ENCODE measurements around the gene ASMT. TPM values are rescaled to one million over a fixed set of nuclear protein-coding genes. Genes with fewer than 3 reads are reported as not detected.

The ASMT gene
- total and polyA plus RNA-seq, 2 donors (not counting 1 experiment from before 2014, with no cell fraction given) = not detected

DNA sequence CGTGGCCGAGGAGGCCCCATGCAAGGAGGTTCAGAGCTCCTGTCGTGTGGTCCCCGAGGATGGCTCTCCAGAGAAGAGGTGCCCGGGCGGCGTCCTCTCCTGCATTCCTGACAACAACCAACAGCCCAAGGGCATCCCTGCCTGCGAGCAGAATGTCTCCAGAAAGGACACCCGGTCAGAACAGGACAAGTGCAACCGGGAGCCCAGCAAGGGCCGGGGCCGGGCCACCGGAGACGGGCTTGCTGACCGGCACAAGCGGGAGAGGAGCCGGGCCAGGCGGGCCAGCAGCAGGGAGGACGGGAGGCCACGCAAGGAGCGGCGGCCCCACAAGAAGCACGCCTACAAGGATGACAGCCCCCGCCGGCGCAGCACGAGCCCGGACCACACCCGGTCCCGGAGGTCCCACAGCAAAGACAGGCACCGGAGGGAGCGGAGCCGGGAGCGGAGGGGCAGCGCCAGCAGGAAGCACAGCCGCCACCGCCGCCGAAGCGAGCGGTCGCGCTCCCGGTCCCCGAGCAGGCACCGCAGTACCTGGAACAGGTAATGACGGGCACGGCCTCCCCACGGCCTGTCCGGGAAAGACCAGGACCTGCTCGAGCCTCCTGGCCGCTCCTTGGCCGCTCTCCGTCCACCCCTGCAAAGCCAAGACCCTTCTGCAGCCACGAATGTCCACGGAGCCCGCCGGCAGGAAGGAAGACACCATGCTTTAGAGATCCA is 13.7 kb upstream of the ASMT start:
- Histone ChIP-seq H3K79me2 (ENCODE audit: control insufficient read depth, insufficient read depth, low read length) (peaks cover 7% of the 10 kb centered on the region), H3K9me3 (ENCODE audit: control insufficient read depth, insufficient read depth, low read depth, low read length) (no peaks in the 10 kb centered on the region), H3K27me3 (ENCODE audit: control insufficient read depth, insufficient read depth, low read length) (no peaks in the 10 kb centered on the region), H4K20me1 (ENCODE audit: control insufficient read depth, extremely low read depth, insufficient read depth, low read length) (no peaks in the 10 kb centered on the region), H3K4me2 (ENCODE audit: extremely low read depth, insufficient read depth, low read length) (no peak overlapping the region), H3K27ac (ENCODE audit: insufficient read depth, low read length) (no peak overlapping the region), H3K9ac (ENCODE audit: insufficient read depth, low read length) (no peak overlapping the region), H3K4me3 (replicated peaks in 1 of 4; ENCODE audit: control extremely low read depth in 1 of 4, insufficient read depth in 1 of 4, low read depth in 3 of 4, low read length in 4 of 4) (no peak overlapping the region), H3K4me1 (ENCODE audit: control insufficient read depth, extremely low read depth, insufficient read depth, low read length) (no peaks in the 10 kb centered on the region), H3K36me3 (ENCODE audit: control insufficient read depth, insufficient read depth, low read length) (peaks cover 32% of the 10 kb centered on the region), H2AFZ (ENCODE audit: low read length) (no peak overlapping the region)
- TF ChIP-seq, protein P1, sequence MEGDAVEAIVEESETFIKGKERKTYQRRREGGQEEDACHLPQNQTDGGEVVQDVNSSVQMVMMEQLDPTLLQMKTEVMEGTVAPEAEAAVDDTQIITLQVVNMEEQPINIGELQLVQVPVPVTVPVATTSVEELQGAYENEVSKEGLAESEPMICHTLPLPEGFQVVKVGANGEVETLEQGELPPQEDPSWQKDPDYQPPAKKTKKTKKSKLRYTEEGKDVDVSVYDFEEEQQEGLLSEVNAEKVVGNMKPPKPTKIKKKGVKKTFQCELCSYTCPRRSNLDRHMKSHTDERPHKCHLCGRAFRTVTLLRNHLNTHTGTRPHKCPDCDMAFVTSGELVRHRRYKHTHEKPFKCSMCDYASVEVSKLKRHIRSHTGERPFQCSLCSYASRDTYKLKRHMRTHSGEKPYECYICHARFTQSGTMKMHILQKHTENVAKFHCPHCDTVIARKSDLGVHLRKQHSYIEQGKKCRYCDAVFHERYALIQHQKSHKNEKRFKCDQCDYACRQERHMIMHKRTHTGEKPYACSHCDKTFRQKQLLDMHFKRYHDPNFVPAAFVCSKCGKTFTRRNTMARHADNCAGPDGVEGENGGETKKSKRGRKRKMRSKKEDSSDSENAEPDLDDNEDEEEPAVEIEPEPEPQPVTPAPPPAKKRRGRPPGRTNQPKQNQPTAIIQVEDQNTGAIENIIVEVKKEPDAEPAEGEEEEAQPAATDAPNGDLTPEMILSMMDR (conservative IDR thresholded peaks at IDR 0.05 in 1 of 2, IDR thresholded peaks at IDR 0.05 in 1 of 2; ENCODE audit: low read depth in 1 of 2, low read length in 2 of 2) = no peak
- TF ChIP-seq EZH2 (IDR thresholded peaks at IDR 0.05; ENCODE audit: low read length, missing control alignments) = no peak
- no peak for DNase-seq (ENCODE audit: low read depth in 2 of 2)

DNA sequence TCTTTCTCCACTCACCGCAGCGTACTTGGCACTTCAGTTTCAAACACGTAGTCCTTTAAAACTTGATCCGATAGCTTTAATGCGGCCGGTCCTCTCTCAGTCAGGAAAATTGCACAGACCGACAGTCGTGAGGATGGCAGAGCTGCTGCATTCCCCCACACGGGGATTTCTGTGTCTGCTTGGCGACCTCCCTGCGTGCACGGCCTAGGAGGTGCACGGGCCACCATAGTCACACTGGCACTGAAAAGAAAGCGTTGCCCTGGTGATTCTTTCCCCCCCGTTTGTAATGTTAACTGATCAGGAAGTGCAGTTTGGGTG is 13.1 kb upstream of the ASMT start:
- peaks cover 32% of the 10 kb centered on the region for H3K36me3 ChIP-seq (ENCODE audit: control insufficient read depth, insufficient read depth, low read length)
- TF ChIP-seq EZH2 (IDR thresholded peaks at IDR 0.05; ENCODE audit: low read length, missing control alignments) = no peak
- TF ChIP-seq, protein P1 (conservative IDR thresholded peaks at IDR 0.05 in 1 of 2, IDR thresholded peaks at IDR 0.05 in 1 of 2; ENCODE audit: low read depth in 1 of 2, low read length in 2 of 2) = no peak
- no peak overlapping the region for H3K4me3 ChIP-seq (replicated peaks in 1 of 4; ENCODE audit: control extremely low read depth in 1 of 4, insufficient read depth in 1 of 4, low read depth in 3 of 4, low read length in 4 of 4)
- H3K9ac ChIP-seq (ENCODE audit: insufficient read depth, low read length) = no peak overlapping the region
- H2AFZ ChIP-seq (ENCODE audit: low read length) = no peak overlapping the region
- H3K9me3 ChIP-seq (ENCODE audit: control insufficient read depth, insufficient read depth, low read depth, low read length) = no peaks in the 10 kb centered on the region
- DNase-seq (ENCODE audit: low read depth in 2 of 2) = no peak
- peaks cover 7% of the 10 kb centered on the region for H3K79me2 ChIP-seq (ENCODE audit: control insufficient read depth, insufficient read depth, low read length)
- no peak overlapping the region for H3K27ac ChIP-seq (ENCODE audit: insufficient read depth, low read length)
- no peaks in the 10 kb centered on the region for H3K4me1 ChIP-seq (ENCODE audit: control insufficient read depth, extremely low read depth, insufficient read depth, low read length)
- H3K27me3 ChIP-seq (ENCODE audit: control insufficient read depth, insufficient read depth, low read length) = no peaks in the 10 kb centered on the region
- no peak overlapping the region for H3K4me2 ChIP-seq (ENCODE audit: extremely low read depth, insufficient read depth, low read length)
- H4K20me1 ChIP-seq (ENCODE audit: control insufficient read depth, extremely low read depth, insufficient read depth, low read length) = no peaks in the 10 kb centered on the region

- peaks cover 29% of the 10 kb centered on the region for H3K36me3 ChIP-seq (ENCODE audit: control insufficient read depth, insufficient read depth, low read length)
These were observed 12.6 kb upstream of the ASMT start for GRCh38 chrX:1602299-1602698.

More at GRCh38 chrX:1602299-1602698, 12.6 kb upstream of the ASMT start:
- no peaks in the 10 kb centered on the region for H3K4me1 ChIP-seq (ENCODE audit: control insufficient read depth, extremely low read depth, insufficient read depth, low read length)
- TF ChIP-seq, protein P1 (conservative IDR thresholded peaks at IDR 0.05 in 1 of 2, IDR thresholded peaks at IDR 0.05 in 1 of 2; ENCODE audit: low read depth in 1 of 2, low read length in 2 of 2) = no peak
- TF ChIP-seq EZH2 (IDR thresholded peaks at IDR 0.05; ENCODE audit: low read length, missing control alignments) = no peak
- H3K27ac ChIP-seq (ENCODE audit: insufficient read depth, low read length) = no peak overlapping the region
- no peaks in the 10 kb centered on the region for H3K9me3 ChIP-seq (ENCODE audit: control insufficient read depth, insufficient read depth, low read depth, low read length)
- no peak for DNase-seq (ENCODE audit: low read depth in 2 of 2)
- no peak overlapping the region for H3K4me3 ChIP-seq (replicated peaks in 1 of 4; ENCODE audit: control extremely low read depth in 1 of 4, insufficient read depth in 1 of 4, low read depth in 3 of 4, low read length in 4 of 4)
- H4K20me1 ChIP-seq (ENCODE audit: control insufficient read depth, extremely low read depth, insufficient read depth, low read length) = no peaks in the 10 kb centered on the region
- H3K4me2 ChIP-seq (ENCODE audit: extremely low read depth, insufficient read depth, low read length) = no peak overlapping the region
- H3K79me2 ChIP-seq (ENCODE audit: control insufficient read depth, insufficient read depth, low read length) = peaks cover 3% of the 10 kb centered on the region
- no peak overlapping the region for H2AFZ ChIP-seq (ENCODE audit: low read length)
- no peak overlapping the region for H3K9ac ChIP-seq (ENCODE audit: insufficient read depth, low read length)
- no peaks in the 10 kb centered on the region for H3K27me3 ChIP-seq (ENCODE audit: control insufficient read depth, insufficient read depth, low read length)

All from fibroblast of lung (primary cell).